ENCODE measurements around the gene CLEC20A.

Gene CLEC20A

GRCh38 chr1:178465011-178465410 lies 31.8 kb downstream of the CLEC20A start:
- DNase-seq = no peak

GRCh38 chr1:178464566-178464965 lies 32.2 kb downstream of the CLEC20A start:
- no peak for DNase-seq

GRCh38 chr1:178464141-178464540 lies 32.6 kb downstream of the CLEC20A start:
- DNase-seq = no peak

GRCh38 chr1:178461701-178462100 lies 35.1 kb downstream of the CLEC20A start:
- DNase-seq = no peak

- DNase-seq = no peak
Observed at GRCh38 chr1:178461104-178461503, 35.7 kb downstream of the CLEC20A start.

GRCh38 chr1:178458203-178458602 lies 38.6 kb downstream of the CLEC20A start:
- no peak for DNase-seq

- no peak for DNase-seq
Observed at GRCh38 chr1:178457651-178458050, 39.1 kb downstream of the CLEC20A start.

- no peak for DNase-seq
Observed at GRCh38 chr1:178456472-178456871, 40.3 kb downstream of the CLEC20A start.

GRCh38 chr1:178452013-178452412 lies 44.8 kb downstream of the CLEC20A start:
- DNase-seq = no peak

GRCh38 chr1:178451529-178451928 lies 45.2 kb downstream of the CLEC20A start:
- DNase-seq = no peak

GRCh38 chr1:178450871-178451270 lies 45.9 kb downstream of the CLEC20A start:
- DNase-seq = no peak

- no peak for DNase-seq
Observed at GRCh38 chr1:178442925-178443324, 53.8 kb downstream of the CLEC20A start.

GRCh38 chr1:178438432-178438831 lies 58.3 kb downstream of the CLEC20A start:
- DNase-seq = no peak

- no peak for DNase-seq
Observed at GRCh38 chr1:178436899-178437298, 59.9 kb downstream of the CLEC20A start.

- no peak for DNase-seq
Observed at GRCh38 chr1:178434899-178435435, 61.8 kb downstream of the CLEC20A start.

GRCh38 chr1:178434360-178434759 lies 62.4 kb downstream of the CLEC20A start:
- no peak for DNase-seq

Data from AML-193 (cell line).